NCI-H345 treated with DMSO at 0.1 percent for 48 hours (cell line): ENCODE data around the gene PDZD8.
"Not testable (repeated sequence)": the region's sequence is repeated elsewhere in the genome, so short reads cannot be mapped to it uniquely, and the experiment has no call there.

ENCODE experiments used
- DNase-seq: peaks from one replicate; lab custom pipeline; 2025; ENCODE audit not compliant: unreplicated experiment; lab: John Stamatoyannopoulos, UW

Gene PDZD8

DNA sequence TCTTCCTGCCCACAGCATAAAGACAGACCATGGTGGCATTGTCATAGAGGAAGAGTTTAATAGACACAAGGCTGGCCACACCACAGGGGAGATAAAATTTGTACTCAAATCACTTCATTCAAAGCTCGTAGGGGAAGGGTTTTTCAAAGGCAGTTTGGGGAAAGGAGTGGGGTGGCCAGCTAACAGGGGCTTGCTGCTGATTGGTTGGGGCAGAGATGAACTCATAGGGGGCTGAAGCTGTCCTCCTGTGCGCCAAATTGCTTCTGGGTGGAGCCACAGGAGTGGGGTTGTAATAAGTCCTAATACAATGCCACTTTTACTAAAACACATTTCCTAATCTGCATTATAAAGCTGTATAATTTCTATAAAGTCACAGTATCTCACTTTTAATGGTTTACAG, 22.5 kb downstream of the PDZD8 start:
- DNase-seq = no peak

DNA sequence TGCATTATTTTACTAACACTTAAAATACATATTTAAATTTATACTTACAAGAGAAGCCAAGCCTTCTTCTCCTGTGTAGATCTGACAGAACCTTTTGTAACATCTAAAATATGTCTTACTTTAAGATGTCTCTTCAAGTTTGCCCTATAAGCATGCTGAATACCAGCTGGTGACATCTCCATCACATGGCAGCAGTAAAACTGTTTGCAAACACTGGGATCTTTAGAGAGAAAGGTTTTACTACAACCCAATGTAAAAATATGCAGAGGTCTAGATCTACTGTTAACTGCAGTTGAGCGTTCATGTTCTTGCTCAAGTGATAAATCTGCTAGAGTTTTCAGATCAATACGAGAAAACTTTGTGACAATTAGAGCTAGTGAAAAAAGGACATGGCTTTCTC, 23.2 kb downstream of the PDZD8 start:
- no peak for DNase-seq

DNA sequence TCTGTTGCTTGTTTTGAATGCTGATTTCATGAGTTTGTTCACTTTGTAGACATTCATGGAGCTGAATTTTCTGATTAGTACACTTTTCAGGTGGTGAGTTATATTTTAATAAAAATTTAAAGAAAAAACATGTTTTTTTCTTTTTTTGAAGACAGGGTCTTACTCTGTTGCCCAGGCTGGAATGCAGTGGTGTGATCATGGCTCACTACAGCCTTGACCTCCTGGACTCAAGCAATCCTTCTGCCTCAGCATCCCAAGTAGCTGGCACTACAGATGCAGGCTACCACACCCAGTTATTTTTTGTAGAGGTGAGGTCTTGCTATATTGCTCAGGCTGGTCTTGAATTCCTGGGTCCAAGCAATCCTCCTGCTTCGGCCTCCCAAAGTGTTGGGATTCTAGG, 23.7 kb downstream of the PDZD8 start:
- no peak for DNase-seq

DNA sequence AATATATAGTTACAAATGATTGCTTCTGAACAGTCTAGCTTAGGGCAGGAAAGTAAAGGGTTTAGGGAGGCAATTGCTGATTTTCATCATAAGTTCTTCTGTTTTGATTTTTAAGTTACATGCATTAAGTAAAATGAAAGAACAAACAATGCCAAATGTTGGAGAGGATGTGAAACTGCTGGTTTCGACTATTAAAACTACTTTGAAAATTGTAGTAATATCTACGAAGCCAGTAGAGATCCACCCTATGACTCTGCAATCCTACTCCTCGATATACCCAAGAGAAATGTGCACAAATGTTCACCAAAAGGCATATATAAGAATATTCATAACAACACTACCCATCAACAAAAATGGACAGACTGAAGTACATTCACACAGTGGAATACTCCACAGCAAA, 24.3 kb downstream of the PDZD8 start:
- DNase-seq = no peak

DNA sequence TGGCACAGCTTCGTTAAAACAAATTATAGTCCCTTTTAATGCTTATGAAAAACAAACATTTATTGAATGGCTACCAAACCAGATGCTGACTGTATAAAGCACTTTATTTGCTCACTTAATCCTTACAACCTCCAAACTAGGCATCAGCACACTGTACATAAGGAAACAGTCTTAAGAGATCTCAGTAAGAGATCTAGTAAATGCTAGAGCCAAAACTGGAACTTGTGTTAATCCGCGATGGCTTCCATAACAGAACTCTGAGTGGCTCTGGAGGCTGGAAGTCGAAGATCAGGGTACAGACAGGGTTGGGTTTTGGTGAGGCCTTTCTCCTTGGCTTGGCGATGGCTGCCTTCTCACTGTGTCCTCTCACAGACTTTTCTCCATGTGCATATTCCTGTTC, 27.0 kb downstream of the PDZD8 start:
- no peak for DNase-seq

DNA sequence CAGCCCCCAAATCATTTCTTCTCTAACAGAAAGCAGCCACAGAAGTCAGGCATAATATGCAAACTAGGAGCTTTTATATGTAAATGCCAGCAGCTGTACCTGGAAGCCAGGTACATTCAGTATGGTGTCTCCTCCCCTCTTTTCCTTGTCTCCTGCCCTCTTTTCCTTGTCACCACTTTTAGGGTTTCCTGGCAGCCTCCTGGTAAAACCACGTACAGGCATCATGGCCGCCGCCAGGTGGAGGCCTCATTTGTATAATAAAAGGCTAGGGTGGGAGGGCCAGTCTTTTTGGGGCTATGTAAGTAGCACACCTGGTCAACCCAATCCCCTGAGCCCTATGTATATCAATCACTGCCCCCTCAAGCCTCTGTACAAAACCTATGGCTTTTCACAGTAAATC, 28.7 kb downstream of the PDZD8 start:
- DNase-seq = no peak

DNA sequence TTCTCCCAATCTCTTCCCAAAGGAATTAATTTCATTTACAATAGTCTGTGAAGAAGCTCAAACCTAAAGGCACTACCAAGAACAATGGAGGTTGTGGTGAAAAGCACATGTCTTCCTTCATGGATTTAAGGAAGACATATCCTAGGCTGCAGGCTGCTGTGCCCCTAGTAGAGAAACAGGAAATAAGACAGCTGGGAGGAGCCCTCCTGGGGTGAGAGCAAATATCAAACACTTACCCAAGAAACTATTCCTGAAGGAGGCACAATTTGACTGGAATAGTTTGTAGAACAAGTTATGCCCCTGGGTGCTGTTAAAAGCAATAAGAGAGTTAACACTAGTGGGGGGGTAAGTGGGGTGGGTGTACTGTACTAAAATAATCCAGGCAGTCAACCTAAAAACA, 30.1 kb downstream of the PDZD8 start:
- DNase-seq = no peak

DNA sequence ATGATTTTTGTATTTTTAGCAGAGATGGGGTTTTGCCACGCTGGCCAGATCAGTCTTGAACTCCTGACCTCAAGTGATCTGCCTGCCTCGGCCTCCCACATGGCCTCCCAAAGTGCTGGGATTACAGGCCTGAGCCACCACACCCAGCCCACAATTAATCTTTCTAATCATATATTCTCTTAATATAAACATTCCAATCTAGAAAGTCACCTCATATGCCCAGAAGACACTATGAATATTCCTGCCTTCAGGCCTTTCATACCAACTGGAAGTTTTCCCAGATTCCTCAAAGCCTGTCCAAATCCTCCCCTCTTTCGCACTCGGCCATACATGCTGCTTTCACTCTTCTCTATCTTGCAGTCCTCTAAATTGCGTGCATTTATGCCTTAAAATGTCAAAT, 32.6 kb downstream of the PDZD8 start:
- DNase-seq = no peak

DNA sequence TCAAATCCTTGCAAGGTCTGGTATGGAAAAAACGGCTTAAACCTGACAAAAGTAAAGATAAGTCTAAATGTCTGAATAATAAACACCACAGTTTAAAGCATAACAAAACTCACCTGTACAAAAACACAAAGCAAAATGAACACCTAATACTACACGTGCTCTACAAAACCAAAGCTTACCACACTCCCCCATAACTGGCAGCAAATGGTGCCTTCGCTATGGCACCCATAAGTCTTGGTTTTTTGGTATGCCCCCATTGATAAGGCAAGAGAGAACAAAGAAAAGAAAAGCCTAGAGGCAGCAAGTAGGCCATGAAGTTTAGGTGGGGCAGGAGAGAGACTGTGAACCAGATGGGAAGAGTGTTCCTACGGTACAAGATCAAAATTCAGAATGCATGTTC, 34.2 kb downstream of the PDZD8 start:
- no peak for DNase-seq

DNA sequence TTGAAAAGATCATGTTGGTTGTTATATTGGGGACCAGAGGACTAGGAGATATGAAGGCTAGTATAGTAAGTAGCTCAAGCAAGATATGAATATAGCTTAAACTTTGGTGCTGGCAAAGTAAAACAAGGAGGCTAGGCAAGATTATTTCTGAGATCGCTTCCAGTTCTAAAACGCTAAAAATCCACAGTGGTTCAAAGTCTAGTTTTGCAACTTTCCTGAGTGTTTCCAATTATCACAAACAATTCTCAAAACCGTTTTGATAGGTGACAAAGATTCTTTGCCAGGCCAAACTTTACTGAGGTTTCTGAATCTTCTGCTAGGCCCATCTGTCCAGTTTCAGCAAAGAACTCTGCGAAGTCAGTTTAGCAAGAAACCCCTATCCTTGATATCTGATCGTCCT, 35.3 kb downstream of the PDZD8 start:
- no peak for DNase-seq

DNA sequence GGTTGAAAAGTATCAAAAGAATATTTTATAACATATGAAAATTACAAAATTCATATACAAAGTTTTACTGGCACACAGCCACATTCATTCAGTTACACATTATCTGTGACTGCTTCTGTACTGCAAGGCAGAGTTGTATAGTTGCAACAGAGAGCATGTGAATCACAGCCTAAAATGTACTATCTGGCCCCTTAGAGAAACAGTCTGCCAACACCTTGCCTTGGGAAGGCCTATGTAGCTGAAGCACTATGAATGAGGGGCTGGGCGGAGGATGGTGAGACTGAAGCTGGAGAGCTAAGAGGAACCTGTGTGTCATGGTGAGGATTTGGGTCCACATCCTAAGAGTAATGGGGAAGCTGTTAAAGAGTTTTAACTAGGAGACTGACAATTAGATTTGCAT, 35.7 kb downstream of the PDZD8 start:
- no peak for DNase-seq

DNA sequence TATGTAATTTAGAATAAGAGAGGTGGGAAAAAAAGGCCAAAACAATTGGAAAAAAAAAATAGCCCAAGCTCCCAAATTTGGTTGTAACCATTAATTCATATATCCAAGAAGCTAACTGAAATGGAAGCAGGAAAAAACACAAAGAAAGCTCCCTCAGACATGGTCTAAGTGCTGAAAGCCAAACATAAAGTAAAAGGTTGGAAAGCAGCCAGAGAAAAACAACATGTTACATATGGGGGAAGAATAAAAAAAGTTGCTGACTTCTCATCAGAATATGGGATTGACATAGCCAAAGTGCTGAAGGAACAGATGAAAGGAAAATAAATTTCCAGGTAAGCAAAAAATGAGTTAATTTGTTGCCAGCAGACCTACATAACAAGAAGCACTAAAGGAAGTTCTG, 40.3 kb downstream of the PDZD8 start:
- DNase-seq = no peak

DNA sequence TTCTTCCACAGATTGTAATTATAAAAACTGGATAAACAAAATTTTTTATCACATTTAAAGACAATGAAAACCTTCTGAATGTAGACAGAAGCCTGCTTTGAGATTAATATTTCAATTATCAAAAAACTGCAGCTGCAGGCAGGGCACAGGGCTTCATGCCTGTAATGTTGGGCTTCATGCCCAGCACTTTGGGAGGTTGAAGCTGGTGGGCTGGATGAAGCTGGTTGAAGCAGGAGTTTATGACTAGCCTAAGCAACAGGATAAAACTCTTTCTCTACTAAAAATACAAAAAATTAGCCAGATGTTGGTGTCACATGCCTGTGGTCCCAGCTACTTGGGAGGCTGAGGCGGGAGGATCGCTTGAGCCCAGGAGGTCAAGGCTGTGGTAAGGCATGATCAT, 41.2 kb downstream of the PDZD8 start:
- no peak for DNase-seq

DNA sequence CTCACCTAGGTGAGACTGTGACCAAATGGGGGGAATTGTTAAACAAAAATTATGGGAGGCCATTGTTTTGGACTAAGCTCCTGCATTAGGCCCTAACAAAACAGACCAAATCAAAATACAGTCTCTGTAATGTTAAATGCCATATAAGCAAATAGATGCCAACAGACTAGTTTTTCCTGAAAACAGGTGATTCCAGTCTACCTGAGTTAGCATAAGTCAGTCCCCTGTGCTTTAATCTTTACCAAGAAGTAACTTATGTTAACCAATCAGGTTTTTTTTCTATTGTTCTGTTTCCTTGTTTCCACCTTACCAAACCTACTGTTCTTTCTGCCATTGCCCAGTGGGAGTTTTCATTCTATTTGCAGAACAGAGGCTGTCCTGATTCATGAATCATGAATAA, 48.0 kb downstream of the PDZD8 start:
- DNase-seq = no peak

DNA sequence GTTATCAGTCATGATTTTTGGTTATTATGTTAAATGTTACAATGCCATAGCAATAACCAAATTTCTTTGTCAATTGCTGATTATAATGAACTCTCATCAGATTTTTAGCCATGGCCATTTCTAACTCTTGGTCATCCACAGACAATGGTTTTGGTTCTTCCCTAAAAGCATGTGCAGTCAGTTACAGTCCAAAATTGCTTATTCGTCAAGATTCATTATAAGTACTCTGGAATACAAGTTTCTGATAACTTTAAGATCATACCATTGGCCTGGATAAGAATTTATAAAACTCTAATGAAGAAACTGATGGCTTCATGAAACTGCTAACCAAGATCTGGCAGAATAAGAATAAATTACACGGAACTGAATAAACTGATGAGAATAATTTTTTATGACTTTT, 50.9 kb downstream of the PDZD8 start:
- no peak for DNase-seq

DNA sequence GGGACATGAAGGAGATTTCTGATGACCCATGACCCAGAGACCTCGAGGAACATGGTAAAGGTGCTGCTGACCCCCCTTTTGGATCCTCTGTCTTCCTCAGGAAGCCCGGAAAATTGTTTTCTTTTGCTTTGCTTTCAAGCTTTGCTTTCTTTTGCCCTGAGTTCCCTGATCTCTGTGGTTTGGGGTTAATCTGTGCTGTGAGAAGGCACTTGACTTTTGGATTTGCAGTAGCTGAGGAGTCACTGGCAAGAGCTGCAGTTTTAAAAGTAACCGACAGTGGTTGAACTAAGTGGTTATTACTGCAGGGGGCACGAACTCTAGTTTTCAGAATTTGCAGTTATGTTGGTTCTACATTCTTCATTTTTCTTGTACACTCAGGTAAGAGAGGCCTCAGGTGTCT, 53.0 kb downstream of the PDZD8 start:
- no peak for DNase-seq

DNA sequence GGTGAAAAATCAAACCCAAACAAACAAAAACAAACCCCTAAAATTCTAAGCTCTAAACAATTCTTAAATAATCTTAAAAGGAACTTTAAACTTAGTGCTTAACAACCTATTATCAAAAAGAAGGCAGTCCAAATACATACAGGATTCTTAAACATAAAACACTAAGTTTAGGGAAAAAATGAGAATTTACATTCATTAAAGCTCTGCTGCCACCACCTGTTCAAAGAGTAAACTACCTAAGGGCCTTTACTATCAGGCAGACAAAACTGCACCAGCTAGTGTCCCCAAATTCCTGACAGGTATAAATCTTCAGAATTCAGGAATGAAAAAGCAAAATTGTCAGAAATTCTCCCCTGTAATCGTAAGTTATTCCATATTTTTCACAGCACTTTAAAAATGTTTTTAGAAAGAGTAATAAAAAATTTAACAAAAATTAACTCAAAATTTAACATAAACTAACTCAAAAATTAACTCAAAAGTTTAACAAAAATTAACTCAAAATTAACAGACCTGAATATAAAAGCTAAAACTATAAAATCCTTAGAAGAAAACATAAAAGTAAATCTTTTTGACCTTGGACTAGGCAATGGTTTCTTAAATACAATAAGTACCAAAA, 55.1 kb downstream of the PDZD8 start:
- no peak for DNase-seq

DNA sequence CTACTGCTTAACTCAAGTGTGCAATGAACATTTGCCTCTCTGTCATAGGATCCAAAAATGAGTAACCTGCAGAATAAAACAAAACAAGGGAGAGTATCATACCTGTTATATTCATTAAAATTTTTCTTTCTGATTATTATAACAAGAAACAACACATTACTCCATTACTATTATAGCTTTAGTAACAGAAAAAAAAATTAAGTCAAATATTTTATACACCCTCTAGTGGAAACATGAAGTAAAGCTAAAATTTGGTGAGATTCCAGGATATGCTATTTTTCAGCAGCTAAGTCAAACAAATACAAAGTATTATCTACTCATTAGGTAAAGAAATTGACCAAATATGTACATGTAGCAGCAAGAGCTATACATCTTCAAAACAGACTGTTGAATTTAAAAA, 56.3 kb downstream of the PDZD8 start:
- no peak for DNase-seq

DNA sequence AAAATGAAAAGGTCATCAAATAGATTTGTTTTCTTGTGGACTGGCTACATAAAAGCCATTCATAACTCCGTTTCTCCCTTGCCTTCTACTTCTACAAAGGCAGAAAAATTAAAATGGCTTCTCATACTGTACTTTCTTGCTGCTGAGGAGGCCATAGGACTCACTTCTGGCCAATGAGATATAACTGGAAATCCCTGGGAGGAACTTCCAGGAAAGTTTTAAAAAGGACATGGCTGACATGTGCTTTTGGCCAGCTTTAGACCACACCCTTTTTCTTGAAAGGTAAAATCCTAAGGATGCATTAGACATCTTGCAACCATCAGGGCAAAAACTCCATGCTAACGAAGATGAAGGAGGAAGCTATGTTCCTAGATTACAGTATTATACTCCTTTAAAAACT, 58.5 kb downstream of the PDZD8 start:
- no peak for DNase-seq

DNA sequence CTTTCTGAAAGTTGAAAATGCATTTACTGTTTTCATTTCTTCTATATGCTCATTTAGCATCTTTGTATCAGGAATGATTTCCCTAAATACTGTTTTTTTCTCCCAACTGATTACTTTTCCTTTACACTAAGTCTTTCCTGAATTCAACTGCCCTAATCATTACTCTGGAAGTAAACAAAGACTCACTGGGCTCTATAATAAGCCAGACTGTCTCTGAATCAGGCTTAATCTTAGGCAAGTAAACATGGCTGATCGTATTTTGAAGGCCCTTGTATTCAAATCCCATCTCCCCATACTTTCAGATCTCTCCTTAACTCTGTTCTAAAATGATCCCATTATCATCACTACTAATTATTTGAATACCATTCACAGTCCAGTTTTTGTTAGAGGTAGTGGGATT, 61.6 kb downstream of the PDZD8 start:
- no peak for DNase-seq

DNA sequence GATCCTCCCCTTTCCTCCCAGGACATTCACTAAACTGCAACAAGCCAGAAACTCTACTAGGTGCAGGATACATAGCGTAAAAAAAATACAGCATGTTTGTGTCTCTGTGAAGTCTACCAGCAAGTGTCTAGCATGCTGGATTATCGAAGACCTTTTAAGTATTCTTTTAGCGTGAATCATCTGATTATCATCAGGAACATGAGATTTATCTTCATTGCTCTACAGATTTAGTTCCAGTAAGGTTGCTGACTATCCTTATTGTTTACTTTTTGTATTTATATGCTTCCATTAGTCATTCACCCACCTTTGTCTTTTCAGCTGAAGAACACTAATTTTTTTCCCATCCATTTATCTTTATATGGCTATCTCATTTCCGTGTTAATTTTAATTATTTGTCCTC, 62.8 kb downstream of the PDZD8 start:
- DNase-seq = no peak

DNA sequence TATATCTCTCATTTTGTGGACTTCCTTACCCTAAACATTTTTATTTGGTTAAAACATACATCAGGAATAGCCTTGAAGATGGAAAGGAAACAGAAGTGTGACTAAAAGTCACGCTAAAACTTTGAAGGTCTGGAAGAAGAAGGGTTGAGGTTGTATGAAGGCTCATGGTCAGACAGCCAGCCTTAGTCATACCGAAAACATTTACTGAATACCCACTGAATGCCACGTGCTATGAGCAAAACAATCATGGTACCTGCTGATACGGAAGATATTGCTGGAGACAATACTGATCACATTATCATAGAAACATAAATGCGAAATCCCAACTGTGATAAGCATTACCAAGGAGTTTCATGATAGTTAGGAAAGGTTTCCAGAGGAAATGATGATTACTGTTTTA, 64.0 kb downstream of the PDZD8 start:
- DNase-seq = no peak

DNA sequence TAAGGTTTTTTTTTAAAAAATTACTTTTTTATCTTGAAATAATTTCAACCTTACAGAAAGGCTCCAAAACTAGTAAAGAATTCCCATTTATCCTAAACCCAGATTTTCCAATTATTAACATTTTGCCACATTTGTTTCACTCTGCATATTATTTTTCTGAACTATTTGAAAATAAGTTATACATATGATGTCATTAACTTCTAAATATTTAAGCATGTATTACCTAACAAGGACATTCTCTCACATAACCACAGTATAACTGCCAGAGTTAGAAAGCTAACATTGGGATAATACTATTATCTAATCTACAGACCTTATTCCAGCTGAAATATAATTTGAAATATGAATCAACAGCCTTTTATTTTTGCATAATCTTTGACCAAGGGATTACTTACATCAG, 68.6 kb downstream of the PDZD8 start:
- DNase-seq = no peak

DNA sequence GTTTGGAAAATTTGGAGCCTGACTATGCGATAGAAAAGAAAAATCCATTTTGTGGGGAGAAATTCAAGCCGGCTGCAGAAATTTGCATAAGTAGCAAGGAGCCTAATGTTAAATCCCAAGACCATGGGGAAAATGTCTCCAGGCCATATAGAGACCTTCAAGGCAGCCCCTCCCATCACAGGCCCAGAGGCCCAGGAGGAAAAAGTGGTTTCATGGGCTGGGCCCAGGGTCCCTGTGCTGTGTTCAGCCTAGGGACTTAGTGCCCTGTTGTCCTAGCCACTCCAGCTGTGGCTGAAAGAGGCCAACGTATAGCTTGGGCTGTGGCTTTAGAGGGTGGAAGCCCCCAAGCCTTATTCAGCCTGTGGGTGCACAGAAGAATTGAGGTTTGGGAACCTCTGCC, 71.8 kb downstream of the PDZD8 start:
- not testable (repeated sequence) for DNase-seq
